NT2/D1 (cell line): ENCODE data around the gene OSBPL3.
A peak's percentile ranks its signal among the peaks of the same experiment; 100 is the strongest.

ENCODE experiments used
- DNase-seq: peaks from one replicate; pipeline ENCODE4 v3.0.0-alpha.2; 2011; ENCODE audit warnings: low read depth, low spot score
- H3K27me3 ChIP-seq: 2 replicates; pipeline ENCODE4 v1.6.0; 2011; ENCODE audit warnings: mild to moderate bottlenecking; ENCODE audit not compliant: insufficient read length, insufficient read depth
- H3K36me3 ChIP-seq: 2 replicates; pipeline ENCODE4 v1.6.1; 2011; ENCODE audit warnings: mild to moderate bottlenecking, low read length, mixed read lengths; ENCODE audit not compliant: insufficient read depth, insufficient read length
- H3K4me1 ChIP-seq: 2 replicates; pipeline ENCODE4 v1.5.1; 2011; ENCODE audit not compliant: insufficient read depth, insufficient read length
- H3K4me3 ChIP-seq: 2 replicates; pipeline ENCODE4 v1.5.1; 2011; ENCODE audit warnings: low read depth; ENCODE audit not compliant: insufficient read length
- H3K9ac ChIP-seq: 2 replicates; pipeline ENCODE4 v1.6.0; 2011; ENCODE audit warnings: low read depth; ENCODE audit not compliant: insufficient read length
- H3K9me3 ChIP-seq: 2 replicates; pipeline ENCODE4 v1.5.1; 2011; ENCODE audit warnings: mild to moderate bottlenecking, low read length; ENCODE audit not compliant: insufficient read depth
- SUZ12 ChIP-seq: IDR thresholded peaks from 2 replicates; pipeline ENCODE4 v1.6.1; 2011; ENCODE audit not compliant: insufficient read length, insufficient read depth; ENCODE audit errors: extremely low read depth
- YY1 ChIP-seq: IDR thresholded peaks from 2 replicates; pipeline ENCODE4 v1.6.1; 2011; ENCODE audit not compliant: insufficient read length, insufficient read depth
- ZNF274 ChIP-seq: IDR thresholded peaks from 2 replicates; pipeline ENCODE4 v1.6.1; 2011; ENCODE audit warnings: mild to moderate bottlenecking, low read depth, low read length

The OSBPL3 gene

GRCh38 chr7:24979470-24979862 lies 512 bp downstream of the OSBPL3 start:
- TF ChIP-seq YY1 = no peak
- no peak for TF ChIP-seq ZNF274
- no peak for TF ChIP-seq SUZ12
- H3K4me1 ChIP-seq = peaks cover 3% of the 10 kb centered on the region
- H3K9ac ChIP-seq = peak overlapping the region; percentile 89
- DNase-seq = no peak
- peaks cover 7% of the 10 kb centered on the region; the same call in 1 of the 2 replicates for H3K9me3 ChIP-seq
- H3K4me3 ChIP-seq = peak overlapping the region; percentile 69
- no peaks in the 10 kb centered on the region for H3K36me3 ChIP-seq
- H3K27me3 ChIP-seq = peaks cover 32% of the 10 kb centered on the region

DNA sequence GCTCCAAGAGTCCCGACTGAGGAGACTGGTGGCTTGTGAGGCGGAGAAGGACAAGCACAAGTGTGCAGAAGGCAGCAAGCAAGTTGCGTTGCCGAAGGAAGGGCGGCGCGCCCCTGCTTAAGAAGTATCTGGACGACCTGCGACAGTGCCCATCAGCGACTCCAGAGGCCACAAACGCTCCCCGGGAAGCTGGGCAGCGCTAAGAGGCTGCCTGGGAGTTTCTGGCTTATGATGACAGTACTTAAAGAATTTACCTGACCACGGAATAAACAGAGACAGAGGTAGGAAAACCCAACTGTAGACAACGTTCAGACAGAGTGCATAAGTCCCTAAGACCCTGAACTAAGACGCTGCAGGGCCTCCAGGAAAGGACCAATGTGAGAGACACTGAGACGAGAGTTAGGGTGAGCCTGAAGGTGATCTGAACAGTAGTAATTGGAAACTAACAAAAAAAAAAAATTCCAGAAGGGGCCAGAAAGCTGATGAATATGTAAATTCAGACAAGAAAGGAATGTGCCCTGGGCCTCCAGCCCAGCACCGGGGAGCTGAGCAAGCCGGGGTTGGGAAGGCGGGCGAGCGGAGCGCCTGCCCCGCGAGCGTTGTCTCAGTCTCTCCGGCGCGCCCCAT lies 1.0 kb downstream of the OSBPL3 start:
- H3K27me3 ChIP-seq = peaks cover 32% of the 10 kb centered on the region

GRCh38 chr7:24975644-24976260 lies 4.2 kb downstream of the OSBPL3 start:
- H3K4me3 ChIP-seq = no peak overlapping the region
- no peak overlapping the region for H3K9ac ChIP-seq
- H3K9me3 ChIP-seq = no peaks in the 10 kb centered on the region
- H3K36me3 ChIP-seq = no peaks in the 10 kb centered on the region
- TF ChIP-seq YY1 (no peak), SUZ12 (no peak), ZNF274 (no peak)
- no peak for DNase-seq
- H3K27me3 ChIP-seq = peaks cover 3% of the 10 kb centered on the region
- H3K4me1 ChIP-seq = peaks cover 3% of the 10 kb centered on the region

More for the DNA sequence above, 1.0 kb downstream of the OSBPL3 start:
- TF ChIP-seq YY1 (no peak), ZNF274 (no peak), SUZ12 (no peak)
- Histone ChIP-seq H3K9me3 (0 out of 2 replicates have a peak, but pooled peaks cover 2% of the 10 kb centered on the region), H3K9ac (peak overlapping the region; percentile 89), H3K4me3 (peak overlapping the region; percentile 69), H3K4me1 (peaks cover 3% of the 10 kb centered on the region), H3K36me3 (no peaks in the 10 kb centered on the region)
- peak; percentile 72 for DNase-seq

DNA sequence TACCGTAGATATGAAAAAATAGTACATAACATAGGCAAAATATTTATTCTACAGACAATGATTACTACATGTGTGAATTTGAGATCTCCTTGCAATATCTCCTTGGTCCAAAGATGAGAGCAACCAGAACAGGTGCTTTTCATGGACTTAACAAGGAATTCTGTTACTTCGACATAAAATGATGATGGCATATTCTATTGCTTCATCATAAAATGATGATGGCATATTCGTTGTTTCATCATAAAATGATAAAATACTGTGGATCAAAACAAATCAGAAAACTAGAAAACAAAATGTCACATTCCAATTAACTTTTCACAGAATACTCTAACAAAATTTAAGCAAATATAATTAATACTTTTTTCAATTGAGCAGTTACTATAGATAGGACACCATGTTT lies 4.8 kb downstream of the OSBPL3 start:
- Histone ChIP-seq H3K36me3 (no peaks in the 10 kb centered on the region), H3K4me3 (no peak overlapping the region), H3K9ac (no peak overlapping the region), H3K4me1 (peaks cover 3% of the 10 kb centered on the region), H3K27me3 (no peaks in the 10 kb centered on the region), H3K9me3 (no peaks in the 10 kb centered on the region)
- TF ChIP-seq SUZ12 = no peak
- no peak for TF ChIP-seq YY1
- TF ChIP-seq ZNF274 = no peak
- DNase-seq = no peak

DNA sequence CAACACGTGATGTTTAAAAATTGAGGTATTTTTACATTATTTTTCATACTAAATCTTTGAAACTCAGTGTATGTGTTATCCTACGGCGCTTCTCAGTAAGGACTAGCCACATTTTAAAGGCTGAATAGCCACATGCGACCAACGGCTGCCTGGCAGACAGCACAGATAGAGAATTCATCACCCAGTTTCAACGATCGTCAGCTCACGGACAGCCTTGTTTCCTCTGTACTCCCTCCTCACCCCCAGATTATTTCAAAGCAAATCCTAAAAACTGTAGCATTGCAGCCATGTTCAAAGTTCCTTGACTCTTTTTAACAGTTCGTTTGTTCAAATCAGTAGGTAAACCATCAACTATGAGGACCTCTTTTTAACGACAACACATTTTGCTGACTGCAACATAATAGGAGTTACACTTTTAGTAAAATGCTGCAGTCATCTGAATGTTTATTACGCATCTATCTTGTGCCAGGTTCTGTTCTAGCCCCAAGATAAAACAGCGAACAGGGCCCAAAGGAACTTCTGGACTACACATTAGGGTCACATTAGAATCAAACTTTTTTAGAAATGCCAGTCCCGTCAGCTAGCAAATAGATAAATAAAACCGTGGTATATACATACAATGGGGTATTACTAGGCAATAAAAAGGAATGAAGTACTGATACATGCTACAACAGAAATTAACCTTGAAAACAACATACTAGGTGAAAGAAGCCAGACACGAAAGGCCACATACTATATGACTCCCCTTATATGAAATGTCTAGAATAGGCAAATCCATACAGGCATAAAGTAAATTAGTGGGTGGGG lies 5.7 kb downstream of the OSBPL3 start:
- no peaks in the 10 kb centered on the region for H3K27me3 ChIP-seq
- TF ChIP-seq ZNF274 (no peak), YY1 (no peak), SUZ12 (no peak)
- H3K9me3 ChIP-seq = no peaks in the 10 kb centered on the region
- H3K4me3 ChIP-seq = no peak overlapping the region
- H3K36me3 ChIP-seq = no peaks in the 10 kb centered on the region
- DNase-seq = no peak
- no peak overlapping the region for H3K9ac ChIP-seq
- peaks cover 3% of the 10 kb centered on the region for H3K4me1 ChIP-seq

DNA sequence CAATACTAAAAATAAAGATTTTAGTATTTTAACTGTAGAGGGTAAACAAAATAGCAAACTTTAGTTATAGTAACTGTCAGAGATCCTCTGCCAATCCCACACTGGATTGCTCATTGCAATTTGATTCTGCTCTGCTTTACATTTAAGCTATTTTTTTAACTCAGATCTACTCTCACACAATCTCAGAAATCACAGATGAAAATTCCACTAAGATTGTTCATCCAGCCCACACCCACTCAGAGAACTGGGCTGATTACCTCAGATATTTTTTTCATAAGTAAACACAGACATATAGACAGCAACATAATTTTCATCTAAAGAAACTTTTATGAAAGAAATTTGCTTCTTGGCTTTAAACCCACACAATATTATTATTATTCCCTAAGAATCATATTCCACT lies 7.0 kb downstream of the OSBPL3 start:
- H3K36me3 ChIP-seq = no peaks in the 10 kb centered on the region
- H3K27me3 ChIP-seq = no peaks in the 10 kb centered on the region
- peaks cover 3% of the 10 kb centered on the region for H3K4me1 ChIP-seq
- no peak for DNase-seq
- H3K9ac ChIP-seq = no peak overlapping the region
- H3K4me3 ChIP-seq = no peak overlapping the region
- TF ChIP-seq YY1 (no peak), ZNF274 (no peak), SUZ12 (no peak)
- H3K9me3 ChIP-seq = no peaks in the 10 kb centered on the region

GRCh38 chr7:24972166-24972477 lies 7.9 kb downstream of the OSBPL3 start:
- no peak for DNase-seq
- no peak overlapping the region for H3K9ac ChIP-seq
- no peaks in the 10 kb centered on the region for H3K36me3 ChIP-seq
- H3K4me3 ChIP-seq = no peak overlapping the region
- peaks cover 3% of the 10 kb centered on the region for H3K4me1 ChIP-seq
- TF ChIP-seq SUZ12 (no peak), ZNF274 (no peak), YY1 (no peak)
- no peaks in the 10 kb centered on the region for H3K27me3 ChIP-seq
- no peaks in the 10 kb centered on the region for H3K9me3 ChIP-seq
